Measurements from ENCODE around the gene RSPO3.

GRCh38 chr6:127080081-127080480, 38.4 kb upstream of the RSPO3 start:
- TF ChIP-seq CTCF (IDR thresholded peaks at IDR 0.05) (no peak), POLR2A (IDR thresholded peaks at IDR 0.05) (no peak)
